HG02943 (cell line): ENCODE results near the gene JAG1.

ENCODE experiments used
- ATAC-seq: cut with Tn5 transposase; IDR thresholded peaks from one replicate; pipeline ENCODE4 v1.9.1; 2021; ENCODE audit warnings: mild to moderate bottlenecking, low read depth, moderate library complexity; ENCODE audit not compliant: unreplicated experiment

Gene JAG1

DNA sequence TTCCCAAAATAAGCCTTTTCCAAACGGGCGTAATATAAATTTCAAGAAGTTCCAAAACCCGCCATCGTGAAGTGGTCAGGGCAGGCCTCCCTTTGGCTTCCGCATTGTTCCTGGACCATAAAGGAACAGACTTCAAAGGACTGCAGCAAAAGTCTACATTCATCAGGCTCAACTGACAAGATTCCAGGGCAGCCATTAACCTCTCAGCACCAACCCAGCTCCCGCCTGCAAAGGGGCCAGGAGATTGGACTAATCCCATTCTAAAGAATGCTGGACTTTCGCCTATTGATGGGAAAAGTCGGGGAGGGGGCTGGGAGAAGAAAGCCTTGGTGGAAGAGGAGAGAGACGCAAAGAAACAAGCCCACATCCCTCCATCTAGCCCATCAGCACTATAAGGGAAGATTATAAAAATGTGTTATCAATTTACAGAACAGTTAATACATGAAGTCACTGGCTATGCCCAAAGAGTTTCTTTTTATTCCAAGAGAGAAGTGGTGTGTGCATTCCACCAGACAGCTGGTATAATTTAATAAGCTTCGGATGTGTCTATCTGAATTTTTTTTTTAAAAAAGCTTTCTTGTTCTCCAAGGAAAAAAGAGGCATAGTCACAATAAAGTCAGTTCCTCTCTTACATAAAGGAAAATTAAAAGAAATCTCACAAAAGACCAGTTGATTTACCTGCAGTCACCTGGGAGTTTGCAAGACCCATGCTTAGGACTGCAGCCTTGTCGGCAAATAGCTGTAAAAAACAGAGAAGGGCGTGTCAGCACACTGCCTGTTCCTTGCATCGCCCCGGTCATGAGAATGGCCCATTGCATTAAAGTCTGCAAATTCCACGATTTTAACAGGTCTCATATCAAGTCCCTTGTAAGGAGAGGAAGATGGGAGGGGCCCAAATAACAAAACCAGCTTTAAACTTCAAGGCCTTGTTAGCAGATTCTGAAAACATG lies 17.8 kb downstream of the JAG1 start:
- ATAC-seq: no peak

DNA sequence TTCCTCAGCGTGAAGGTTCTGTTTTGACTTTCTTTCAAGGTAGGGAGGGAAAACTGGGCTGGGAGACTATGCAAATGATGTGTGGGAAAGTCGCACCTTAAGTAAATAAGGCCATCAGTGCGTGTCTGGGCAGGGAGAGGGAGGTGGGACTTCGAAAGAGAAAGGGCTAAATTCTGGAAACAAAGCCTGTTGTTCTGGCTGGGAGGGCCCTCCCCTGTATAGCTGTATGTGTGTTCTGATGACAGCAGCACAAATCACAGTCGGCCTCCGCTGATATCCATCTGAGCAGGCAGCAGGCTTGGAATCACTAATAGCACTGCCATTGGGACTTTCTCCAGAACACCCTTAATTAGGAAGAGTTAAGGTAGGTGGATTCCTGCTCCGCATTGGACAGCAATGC lies 19.2 kb downstream of the JAG1 start:
- ATAC-seq: no peak

DNA sequence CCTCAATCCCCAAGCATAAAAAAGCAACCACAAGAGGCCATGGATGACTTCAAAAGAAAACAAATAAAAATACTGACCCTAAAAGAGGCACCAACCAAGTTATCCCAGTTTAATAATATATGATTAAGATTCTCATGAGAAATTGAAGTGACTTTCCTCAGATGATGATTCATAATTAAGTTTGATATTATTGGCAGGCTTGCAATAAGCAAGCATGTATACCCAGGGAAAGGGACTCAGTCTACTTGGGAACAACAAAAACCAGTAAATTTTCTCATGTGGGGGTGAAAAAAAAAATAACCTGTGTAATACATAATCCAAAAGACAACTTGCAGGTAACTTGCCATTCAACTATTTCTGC lies 19.6 kb downstream of the JAG1 start:
- no peak for ATAC-seq

DNA sequence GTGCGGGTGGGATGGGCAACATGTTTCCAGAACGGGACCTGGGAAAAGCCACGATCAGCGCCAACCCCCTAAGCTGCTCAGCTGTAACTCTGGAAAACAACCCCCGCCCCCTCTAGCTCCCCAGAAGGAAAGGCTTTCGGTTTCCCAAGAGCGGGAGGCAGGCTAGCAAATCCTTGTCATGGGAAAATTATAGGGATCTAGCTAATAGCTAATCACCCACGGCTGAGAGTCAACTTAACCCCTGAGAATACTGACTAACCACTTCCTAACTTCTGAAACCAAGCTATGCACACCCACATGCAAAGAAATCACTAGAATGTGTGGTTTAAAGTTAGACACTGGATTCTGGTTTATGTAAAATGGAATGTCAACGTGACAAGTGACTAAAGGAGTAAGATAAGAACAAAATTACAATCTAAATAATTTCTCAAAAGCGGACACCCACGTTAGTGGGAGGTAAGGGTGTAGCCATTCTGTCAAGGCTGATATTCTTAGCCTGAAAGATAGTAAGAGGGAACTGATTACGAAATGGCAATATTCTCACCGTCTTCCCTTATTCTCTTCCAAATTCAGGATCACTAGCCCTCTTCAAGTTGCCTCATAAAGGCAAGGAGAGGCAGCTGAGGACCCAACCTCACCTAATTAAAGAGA lies 20.1 kb downstream of the JAG1 start:
- ATAC-seq: no peak

DNA sequence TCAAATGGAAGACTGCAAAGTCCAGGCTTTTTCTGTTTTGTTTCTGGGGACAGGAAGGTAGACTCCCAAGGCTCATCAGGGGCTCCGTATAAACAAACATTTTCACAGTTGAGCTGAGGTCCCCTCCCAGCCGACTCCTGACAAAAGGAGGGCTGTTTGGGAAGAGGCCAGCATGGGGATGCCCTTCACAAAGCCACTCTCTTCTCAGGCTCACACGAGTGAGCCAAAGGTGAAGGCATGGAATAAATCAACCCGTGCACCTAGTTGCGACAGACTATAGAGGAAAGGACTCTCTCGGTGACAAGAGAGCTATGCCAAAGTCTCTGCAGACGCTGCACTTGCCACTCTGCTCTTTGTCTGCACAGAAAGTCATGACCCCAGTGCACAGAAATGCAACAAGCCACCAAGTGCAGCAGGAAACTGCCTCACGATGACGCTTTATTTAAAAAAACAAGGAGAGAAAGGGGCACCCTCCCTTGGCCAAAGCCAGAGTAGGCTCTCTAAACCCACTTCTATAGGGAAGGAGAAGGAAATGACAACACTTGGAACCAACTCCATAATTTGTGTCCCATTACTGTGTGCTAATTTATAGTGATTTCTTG lies 21.0 kb downstream of the JAG1 start:
- no peak for ATAC-seq

DNA sequence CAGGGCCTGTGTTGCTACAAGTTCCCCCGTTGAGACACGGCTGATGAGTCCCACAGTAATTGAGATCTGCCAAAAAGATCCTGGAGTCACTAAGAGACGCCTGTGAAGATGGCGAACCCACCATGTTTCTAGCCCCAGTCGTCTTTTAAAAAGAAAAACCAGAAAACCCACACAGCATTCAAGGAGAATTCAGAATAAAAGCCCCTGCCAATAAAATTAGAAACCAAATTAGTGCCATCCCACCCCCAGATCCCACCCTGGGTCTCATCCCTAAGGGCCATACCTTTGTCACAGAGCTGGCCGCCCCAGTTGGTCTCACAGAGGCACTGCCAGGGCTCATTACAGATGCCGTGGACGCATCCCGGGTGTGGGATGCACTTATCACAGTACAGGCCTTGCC lies 21.6 kb downstream of the JAG1 start:
- no peak for ATAC-seq

DNA sequence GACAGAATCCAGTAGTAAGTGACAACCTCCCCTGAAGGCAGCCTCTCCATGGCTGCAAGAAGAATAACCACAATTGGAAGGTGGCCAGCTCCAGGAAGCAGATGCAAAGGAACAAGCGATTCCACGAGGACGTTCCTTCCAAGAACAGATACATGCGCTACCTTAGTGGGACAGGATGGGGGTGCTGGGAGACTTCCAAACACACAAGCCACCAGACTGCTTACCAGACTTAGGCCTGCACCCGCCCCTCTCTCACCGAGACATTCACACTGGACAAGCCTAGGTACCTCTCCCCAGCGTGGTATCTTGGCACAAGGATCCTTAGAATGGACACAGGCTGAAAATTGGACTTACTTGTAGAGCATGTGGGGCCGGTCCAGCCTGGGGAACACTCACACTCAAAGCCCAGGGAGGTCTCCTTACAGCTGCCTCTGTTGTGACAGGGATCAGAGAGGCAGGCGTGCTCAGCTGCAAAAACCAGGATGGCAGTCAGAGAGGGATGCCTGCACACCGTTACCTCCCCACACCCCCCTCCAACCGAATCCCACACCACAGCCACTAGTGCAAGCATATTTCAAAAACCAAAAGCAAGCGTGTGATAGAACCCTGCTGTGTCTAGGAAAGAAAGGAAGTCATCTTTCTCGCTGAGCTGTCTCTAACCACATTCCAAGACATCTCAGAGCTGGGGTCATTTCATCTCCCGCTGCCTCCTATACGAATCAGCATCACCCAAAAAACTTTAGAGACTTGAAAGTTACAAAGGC lies 22.4 kb downstream of the JAG1 start:
- no peak for ATAC-seq

DNA sequence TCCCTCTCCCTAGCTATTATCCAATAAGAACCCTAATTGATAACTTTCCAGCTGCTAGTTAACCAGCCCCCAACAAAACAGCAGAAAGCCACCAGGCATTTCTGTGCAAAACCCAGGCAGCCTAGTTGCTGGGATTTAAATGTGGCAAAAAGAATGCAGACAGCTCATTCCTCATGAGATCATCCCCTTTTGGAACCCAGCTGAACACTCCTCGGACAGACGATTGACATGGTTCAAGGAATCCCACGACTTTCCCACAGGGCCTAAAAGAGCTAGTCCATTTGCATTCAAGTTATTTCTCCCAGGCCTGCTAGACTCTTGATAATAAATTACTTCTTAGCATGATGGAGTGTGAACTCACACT lies 24.0 kb downstream of the JAG1 start:
- no peak for ATAC-seq

DNA sequence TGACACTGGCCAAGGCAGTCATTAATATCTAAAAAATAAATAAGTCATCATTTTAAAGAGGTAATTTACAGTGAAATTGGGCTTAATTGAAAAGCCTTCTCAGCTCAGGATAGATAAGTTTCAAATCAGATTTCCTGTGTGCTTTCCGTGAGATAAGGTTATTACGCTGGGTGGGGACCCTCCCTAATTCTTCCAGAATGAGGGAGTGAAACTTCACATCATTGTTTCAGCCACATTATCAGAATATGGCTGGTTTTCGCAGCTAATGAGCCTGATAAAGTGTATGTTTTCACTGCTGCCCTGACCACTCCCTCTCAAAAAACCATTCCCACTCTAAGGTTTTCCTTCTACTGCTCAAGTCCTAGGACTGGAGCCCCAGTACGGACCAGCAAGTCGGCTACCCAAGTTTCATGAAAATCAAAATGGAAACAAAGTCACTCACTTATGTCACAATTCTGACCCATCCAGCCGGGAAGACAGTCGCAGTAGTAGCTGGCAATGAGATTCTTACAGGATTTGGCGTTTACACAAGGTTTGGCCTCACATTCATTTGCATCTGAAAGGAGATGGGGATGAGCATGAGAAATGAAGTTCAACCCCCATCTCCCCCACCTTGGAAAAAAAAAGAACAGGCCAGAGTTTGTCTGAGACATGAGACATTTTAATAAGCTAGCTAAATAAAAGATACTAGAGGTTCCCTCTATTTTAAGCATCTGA lies 24.6 kb downstream of the JAG1 start:
- ATAC-seq: no peak

DNA sequence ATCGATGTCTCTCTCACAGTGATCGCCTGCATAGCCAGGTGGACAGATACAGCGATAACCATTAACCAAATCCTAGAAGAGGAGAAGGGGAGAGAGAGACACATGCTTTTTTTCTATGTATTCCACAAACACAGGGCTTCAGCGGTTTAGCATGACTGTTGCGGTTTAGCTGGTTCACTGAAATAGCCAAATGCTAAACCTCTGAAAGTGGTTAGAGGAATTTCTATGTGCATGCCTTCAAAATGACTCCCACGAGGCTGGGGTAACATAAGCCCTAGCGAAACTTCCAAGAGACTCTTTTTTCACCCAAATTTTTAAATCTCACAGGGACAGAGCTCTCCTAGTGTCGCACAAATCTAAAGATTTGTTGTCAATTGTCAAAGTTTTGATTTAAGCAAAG lies 25.1 kb downstream of the JAG1 start:
- no peak for ATAC-seq

DNA sequence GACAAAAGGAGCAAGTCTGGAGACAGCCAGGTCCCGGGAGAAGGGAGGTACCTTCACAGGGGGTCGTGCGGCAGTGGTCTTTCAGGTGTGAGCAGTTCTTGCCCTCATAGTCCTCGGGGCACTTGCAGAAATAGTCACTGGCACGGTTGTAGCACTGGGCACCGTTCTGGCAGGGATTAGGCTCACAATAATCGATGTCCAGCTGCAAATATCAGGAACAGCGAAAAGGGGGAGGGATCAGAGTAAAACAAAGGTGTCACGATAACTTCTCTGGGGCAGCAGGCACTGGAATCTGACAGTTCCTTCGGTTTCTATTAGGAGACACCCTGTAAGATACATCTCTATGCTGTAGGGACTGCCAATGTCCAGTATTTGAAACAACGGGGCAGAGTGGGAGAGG lies 25.9 kb downstream of the JAG1 start:
- ATAC-seq: no peak

DNA sequence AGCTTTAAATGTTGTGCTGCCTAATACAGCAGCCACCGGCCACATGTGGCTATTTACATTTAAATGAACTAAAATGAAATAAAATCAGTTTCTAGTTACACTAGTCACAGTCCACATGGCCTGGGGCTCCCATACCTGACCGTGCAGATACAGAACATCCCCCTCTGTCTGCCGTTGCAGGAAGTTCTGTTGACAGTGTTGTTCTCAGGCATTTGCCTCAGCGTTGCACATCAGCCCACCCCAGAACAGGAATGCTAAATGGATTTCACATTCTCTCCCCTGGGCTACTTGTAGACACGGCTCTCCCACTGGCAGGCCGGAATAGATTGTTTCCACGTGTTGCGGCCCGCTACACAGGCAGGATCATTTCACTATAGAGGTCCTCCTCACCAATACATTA lies 26.3 kb downstream of the JAG1 start:
- ATAC-seq: no peak

DNA sequence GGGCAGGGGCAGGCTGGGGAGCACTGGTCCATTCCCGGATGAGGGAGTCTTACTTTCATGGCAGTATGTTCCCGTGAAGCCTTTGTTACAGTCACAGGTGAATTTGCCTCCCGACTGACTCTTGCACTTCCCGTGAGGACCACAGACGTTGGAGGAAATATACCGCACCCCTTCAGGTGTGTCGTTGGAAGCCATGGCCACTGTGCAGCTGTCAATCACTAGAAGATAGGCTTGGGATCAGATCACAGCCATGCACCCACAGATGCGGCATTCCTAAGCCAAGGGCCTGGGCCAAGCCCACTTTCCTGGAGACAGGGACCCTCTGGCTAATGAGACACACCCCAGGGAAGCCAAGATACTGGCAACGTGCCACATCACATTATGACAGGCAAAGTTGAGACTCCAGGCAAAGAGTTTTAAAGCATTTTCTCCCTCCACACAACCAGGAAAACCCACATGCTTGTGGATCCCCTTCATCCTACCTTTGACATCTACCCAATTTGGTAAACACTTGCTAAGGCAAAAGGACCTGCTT lies 26.8 kb downstream of the JAG1 start:
- ATAC-seq: no peak

DNA sequence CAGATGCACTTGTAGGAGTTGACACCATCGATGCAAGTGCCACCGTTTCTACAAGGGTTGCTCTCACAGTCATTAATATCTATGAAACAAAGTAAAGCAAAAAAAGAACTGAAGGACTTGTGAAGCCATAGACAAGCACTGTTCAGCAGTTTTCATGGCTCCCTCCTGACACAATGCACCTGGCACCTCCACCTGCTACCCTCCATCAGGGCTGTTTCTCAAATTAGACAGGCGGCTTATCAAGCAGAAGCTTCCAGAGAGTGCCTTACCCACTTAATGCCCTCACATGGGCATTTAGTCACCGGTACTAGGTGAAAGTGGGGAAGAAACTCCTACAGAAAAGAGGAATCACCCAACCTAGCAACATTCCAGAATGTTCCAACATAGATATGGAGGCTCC lies 27.8 kb downstream of the JAG1 start:
- ATAC-seq: no peak

DNA sequence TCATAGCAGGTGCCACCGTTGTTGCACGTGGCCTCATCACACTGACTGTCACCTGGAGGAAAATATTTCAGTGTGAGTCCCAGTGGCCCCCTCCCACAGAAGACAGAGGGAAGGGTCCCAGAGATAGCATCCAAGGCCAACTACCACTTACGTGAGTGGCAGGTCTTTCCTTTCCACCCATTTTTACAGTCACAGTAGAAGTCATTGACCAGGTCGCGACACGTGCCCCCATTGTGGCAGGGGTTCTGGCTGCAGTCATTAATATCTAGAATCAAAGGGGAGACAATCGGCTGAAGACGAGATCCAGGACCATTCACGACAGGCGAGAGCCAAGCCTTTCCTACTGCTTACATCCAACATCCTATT lies 28.6 kb downstream of the JAG1 start:
- no peak for ATAC-seq

DNA sequence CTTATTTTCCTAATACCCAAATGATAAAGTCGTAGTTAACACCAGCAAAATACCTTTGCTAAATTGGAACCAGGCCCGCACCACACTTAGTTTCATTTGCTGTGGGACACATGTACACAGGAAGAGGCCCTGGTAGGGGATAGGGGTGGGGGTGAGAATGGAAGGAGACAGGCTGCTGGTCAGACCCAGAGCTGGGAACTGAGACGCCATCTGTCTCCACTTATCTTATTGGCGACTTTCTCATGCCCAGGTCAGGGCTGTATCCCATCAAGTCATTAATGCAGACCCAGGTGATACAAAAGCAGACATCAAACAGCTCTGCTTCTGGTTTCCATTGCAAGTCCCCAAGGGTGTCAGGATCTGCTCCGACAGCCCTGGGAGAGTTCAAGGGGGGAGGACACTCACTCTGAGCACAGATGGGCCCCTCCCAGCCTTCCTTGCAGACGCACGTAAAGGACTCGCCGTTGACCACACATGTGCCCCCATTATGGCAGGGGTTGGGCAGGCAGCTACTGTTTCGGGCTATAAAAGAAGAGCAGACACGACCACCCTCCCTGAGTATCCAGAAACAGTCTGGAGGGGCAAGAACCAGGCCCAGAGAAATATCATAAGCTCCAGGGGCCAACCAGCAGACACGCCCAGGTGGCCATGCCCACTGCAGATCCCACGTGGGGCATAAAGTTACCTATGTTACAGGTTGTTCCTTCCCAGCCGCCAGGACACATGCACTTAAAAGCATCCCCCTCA lies 29.2 kb downstream of the JAG1 start:
- no peak for ATAC-seq

DNA sequence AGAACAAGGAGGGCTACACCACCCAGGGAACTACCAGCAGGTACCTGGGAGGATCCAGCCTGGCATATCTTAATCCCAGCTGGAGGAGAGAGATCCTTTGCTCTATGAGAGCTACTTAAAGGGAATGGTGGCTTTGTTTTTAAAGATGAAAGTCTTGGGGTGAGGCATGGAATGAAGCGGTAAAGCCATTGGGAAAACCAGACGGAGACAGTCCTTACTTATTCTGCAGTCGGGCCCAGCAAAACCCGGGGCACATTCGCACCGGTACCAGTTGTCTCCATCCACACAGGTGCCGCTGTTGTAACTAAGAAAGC lies 30.3 kb downstream of the JAG1 start:
- no peak for ATAC-seq

DNA sequence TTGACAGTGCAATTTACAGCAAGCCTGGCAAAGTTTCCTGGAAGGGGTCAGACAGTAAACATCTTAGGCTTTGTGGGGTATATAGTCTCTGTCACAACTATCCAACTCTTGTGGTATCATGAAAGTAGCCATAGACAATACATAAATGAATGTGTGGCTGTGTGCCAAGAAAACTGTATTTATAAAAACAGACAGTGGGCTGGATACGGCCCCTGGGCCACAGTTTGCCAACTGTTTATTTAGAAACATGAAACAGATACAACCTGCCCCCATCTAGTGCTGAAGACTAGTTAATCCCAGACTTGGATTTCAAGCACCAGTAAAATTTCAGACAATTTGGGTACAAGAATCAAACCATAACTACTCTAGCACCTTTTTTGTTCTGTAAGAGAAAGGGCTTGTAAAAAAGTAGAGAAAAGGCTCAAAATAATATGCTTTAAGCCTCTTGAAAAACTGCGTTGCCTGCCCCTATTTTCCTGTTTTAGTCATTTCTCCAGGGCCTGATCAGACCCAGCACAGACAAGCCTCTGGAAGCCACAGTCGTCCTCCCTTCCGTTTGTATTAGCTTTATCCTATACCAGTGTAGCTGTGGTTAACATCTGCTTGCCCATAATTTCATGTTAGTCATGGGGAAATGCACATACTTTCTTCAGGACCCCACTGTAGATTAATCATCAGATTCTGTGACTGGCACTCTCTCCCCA lies 30.8 kb downstream of the JAG1 start:
- no peak for ATAC-seq

DNA sequence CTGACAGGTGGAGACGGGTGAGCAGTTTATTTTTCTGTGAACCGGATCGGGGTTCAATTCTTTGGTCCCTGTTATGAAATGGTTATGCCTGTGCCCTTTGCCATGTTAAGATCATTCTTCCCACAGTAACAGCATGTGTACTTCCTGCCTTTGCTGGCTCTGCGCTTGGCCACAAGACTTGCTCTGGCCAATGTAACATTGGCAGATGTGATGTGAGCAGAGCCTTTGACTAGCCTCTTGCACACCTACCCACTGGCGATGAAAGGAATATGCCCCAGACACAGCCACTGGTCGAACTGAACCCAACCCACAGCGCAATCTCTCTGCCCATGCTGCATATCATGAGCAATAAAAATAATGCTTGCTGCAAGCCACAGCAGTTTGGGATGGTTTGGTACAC lies 31.9 kb downstream of the JAG1 start:
- no peak for ATAC-seq
